Testis (tissue), 2 donors: Measurements from ENCODE around the gene ACSM6.

ENCODE experiments used
- CTCF ChIP-seq, 3 experiments: fragments of 450-650 bp in 2 of 3; fragments of 200-600 bp in 1 of 3; sonication (generic) in 1 of 3; IDR thresholded peaks; one replicate each; pipeline ENCODE4 v1.5.1; 2016 to 2019; ENCODE audit warnings: antibody characterized with exemption in 3 of 3, mild to moderate bottlenecking in 2 of 3, moderate library complexity in 1 of 3
- POLR2A ChIP-seq: fragments of 450-650 bp; IDR thresholded peaks from one replicate; pipeline ENCODE4 v1.6.1; 2017; ENCODE audit warnings: antibody characterized with exemption, mild to moderate bottlenecking, moderate library complexity

DNA sequence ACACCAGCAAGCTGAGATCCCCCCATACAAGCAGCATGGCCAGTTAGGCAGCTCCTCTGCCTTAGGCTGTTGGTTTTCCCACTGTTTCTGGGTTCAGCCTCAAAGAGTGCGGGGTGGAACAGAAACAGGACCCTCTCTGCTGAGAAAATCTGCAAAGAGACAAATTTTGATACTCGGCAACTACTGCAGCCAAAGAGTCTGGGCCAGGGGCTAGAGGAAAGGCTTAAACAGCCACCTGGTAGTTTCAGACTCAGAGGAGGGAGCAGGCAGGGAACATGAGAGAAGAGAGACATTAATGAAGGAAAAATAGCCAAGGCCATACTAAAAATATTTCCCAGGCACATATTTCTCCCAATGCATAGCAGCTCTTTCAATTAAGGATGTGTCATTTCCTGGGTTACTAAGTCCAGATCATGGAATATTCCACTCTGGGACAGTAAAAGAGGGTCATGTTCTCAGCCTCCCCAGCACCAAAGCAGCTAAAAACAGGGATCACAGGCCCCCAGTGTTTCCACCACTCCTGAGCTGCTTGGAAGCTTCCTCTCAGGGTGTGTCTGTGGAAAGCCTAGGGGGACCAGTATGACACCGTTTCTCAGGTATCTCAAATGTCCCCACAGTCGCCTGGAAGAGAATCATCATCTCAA is 67.0 kb downstream of the ACSM6 start:
- TF ChIP-seq CTCF (IDR thresholded peaks at IDR 0.05) (no peak), POLR2A (no peak)
